ENCODE measurements around the gene LZTS2. TPM values are rescaled to one million over a fixed set of nuclear protein-coding genes. Genes with fewer than 3 reads are reported as not detected.

The LZTS2 gene
- total and polyA plus RNA-seq, 2 of the 8 experiments (the other 6 are each of a cell fraction or from before 2014, with no cell fraction given), result 75.7 to 99.5 TPM

GRCh38 chr10:100987685-100988049, 11.9 kb upstream of the LZTS2 start:
- Histone ChIP-seq H3K79me2 (ENCODE audit: control insufficient read depth in 1 of 2, insufficient read depth in 2 of 2, low read length in 2 of 2) (peaks cover 17 to 51% of the 10 kb centered on the region in 2 experiments), H2BK5ac (ENCODE audit: low read depth, low read length) (peak overlapping the region; percentile 96), H2BK15ac (ENCODE audit: low read length) (no peak overlapping the region), H3K79me1 (ENCODE audit: low read depth, low read length) (peaks cover 15% of the 10 kb centered on the region), H2AK5ac (ENCODE audit: low read depth, low read length) (peak overlapping the region; percentile 86; the same call in 1 of the 2 replicates), H3K4me1 (replicated peaks in 1 of 4; ENCODE audit: control insufficient read depth in 3 of 4, insufficient read depth in 4 of 4, low read length in 3 of 4) (peaks cover 0 to 12% (median 5%) of the 10 kb centered on the region in 4 experiments; a peak in 4 of 7 replicates), H3K9ac (replicated peaks in 1 of 4; ENCODE audit: extremely low read depth in 1 of 4, low read depth in 3 of 4, low read length in 3 of 4) (peak overlapping the region; percentile 68 to 84 (median 82)), H3K27me3 (replicated peaks in 1 of 4; ENCODE audit: control insufficient read depth in 3 of 4, extremely low read depth in 1 of 4, insufficient read depth in 3 of 4, low read length in 3 of 4) (no peaks in the 10 kb centered on the region), H3K9me3 (ENCODE audit: insufficient read depth in 2 of 2, low read depth in 1 of 2, low read length in 1 of 2) (no peaks in the 10 kb centered on the region), H2BK12ac (ENCODE audit: low read depth, low read length) (peak overlapping the region; percentile 80; the same call in 1 of the 2 replicates), H2AFZ (ENCODE audit: low read length) (no peak overlapping the region), H4K91ac (replicated peaks; ENCODE audit: insufficient read length, low read length) (no peak overlapping the region), H4K5ac (ENCODE audit: insufficient read length, low read depth, low read length) (no peak overlapping the region), H3K4ac (replicated peaks; ENCODE audit: insufficient read length, low read depth, low read length) (peak overlapping the region; percentile 58), H2BK20ac (ENCODE audit: low read length) (no peak overlapping the region), H2BK120ac (replicated peaks; ENCODE audit: low read depth, low read length) (no peak overlapping the region), H4K20me1 (replicated peaks in 1 of 2; ENCODE audit: control insufficient read depth in 1 of 2, insufficient read depth in 2 of 2, low read length in 2 of 2) (peaks cover 7 to 18% of the 10 kb centered on the region in 2 experiments), H3K18ac (ENCODE audit: extremely low read depth, low read length) (no peak overlapping the region; the same call in 1 of the 2 replicates), H3K36me3 (ENCODE audit: control insufficient read depth in 2 of 4, insufficient read depth in 4 of 4, low read length in 3 of 4) (peaks cover 14 to 37% (median 26%) of the 10 kb centered on the region in 4 experiments), H3K4me3 (ENCODE audit: extremely low read depth in 1 of 4, insufficient read depth in 2 of 4, low read depth in 3 of 4, low read length in 4 of 4) (peak overlapping the region; percentile 68 to 92 (median 80)), H3K14ac (ENCODE audit: insufficient read length) (no peak overlapping the region), H3K4me2 (ENCODE audit: insufficient read depth in 1 of 2, low read depth in 2 of 2, low read length in 2 of 2) (peak overlapping the region; percentile 85 to 98), H3K23ac (ENCODE audit: insufficient read length) (no peak overlapping the region), H3K23me2 (ENCODE audit: low read depth, low read length) (peaks cover 9% of the 10 kb centered on the region; the same call in 1 of the 2 replicates), H4K8ac (ENCODE audit: extremely low read depth, insufficient read depth, low read length) (peak overlapping the region; percentile 93), H3K27ac (ENCODE audit: low read depth, low read length) (peak overlapping the region; percentile 37), H3K56ac (replicated peaks; ENCODE audit: insufficient read length, low read depth, low read length) (no peak overlapping the region)
- DNase-seq (ENCODE audit: low read depth in 1 of 2, low spot score in 2 of 2) (no peak), FAIRE-seq (no peak)
- POLR2A ChIA-PET (ENCODE audit: partially characterized antibody), result interaction anchor here (0.8 to 6.8 kb wide), 12 partner anchors 10 to 43 kb away, joined by 3 to 38 read pairs (median 4); partner anchors contain the start of genes LZTS2, PDZD7, SEMA4G and SFXN3
- CTCF ChIA-PET (ENCODE audit: partially characterized antibody), result interaction anchor here (1.4 to 26.8 kb wide), 5 partner anchors 10 to 57 kb away, joined by 3 to 464 read pairs (median 22); partner anchors contain the start of gene SEMA4G
- 1% methylated on average over 15 of the region's 15 CpGs; no CpG with 5 or more reads in 1 of the 2 experiments for WGBS, 2 experiments (ENCODE audit: extremely low coverage in 1 of 2, insufficient coverage in 1 of 2, insufficient read length in 1 of 2, insufficient replicate concordance in 2 of 2, low coverage in 1 of 2, low lambda C conversion rate in 2 of 2, missing lambda C conversion rate in 1 of 2)
- TF ChIP-seq HDAC2 (IDR thresholded peaks at IDR 0.05; ENCODE audit: borderline replicate concordance in 1 of 2, low read depth in 2 of 2, low read length in 2 of 2), result no peak; a peak in 1 of 4 replicates
- TF ChIP-seq TAF7 (optimal IDR thresholded peaks at IDR 0.05; ENCODE audit: borderline replicate concordance, low read depth, low read length), result no peak
- TF ChIP-seq NANOG (IDR thresholded peaks at IDR 0.05; ENCODE audit: insufficient read depth, low read depth, low read length, poor library complexity, severe bottlenecking), result no peak
- TF ChIP-seq KDM5A (IDR thresholded peaks at IDR 0.05; ENCODE audit: low read length), result 0 out of 2 replicates have a peak, but pooled peaks have one; percentile 6
- peak; percentile 78 for TF ChIP-seq ASH2L (IDR thresholded peaks at IDR 0.05; ENCODE audit: low read length)
- peak; percentile 84 for TF ChIP-seq SAP30 (IDR thresholded peaks at IDR 0.05; ENCODE audit: insufficient read depth, insufficient replicate concordance, low read length)
- no peak for TF ChIP-seq TCF12 (IDR thresholded peaks at IDR 0.05; ENCODE audit: low read depth, low read length)
- no peak for TF ChIP-seq SUZ12 (IDR thresholded peaks at IDR 0.05; ENCODE audit: low read length)
- no peak for TF ChIP-seq RXRA (IDR thresholded peaks at IDR 0.05; ENCODE audit: insufficient read depth, low read depth, low read length)
- no peak for TF ChIP-seq TEAD4 (IDR thresholded peaks at IDR 0.05; ENCODE audit: low read depth, low read length)
- no peak for TF ChIP-seq POU5F1 (IDR thresholded peaks at IDR 0.05; ENCODE audit: low read depth, low read length)
- no peak for TF ChIP-seq BACH1 (IDR thresholded peaks at IDR 0.05; ENCODE audit: low read length)
- TF ChIP-seq CREB1 (IDR thresholded peaks at IDR 0.05), result no peak; the same call in 1 of the 2 replicates
